Panc1 (cell line): Measurements from ENCODE around the gene ANO3. TPM values are rescaled to one million over a fixed set of nuclear protein-coding genes. Genes with fewer than 3 reads are reported as not detected.

ENCODE experiments used
- ATAC-seq: fragments of 200-7000 bp; cut with Tn5 transposase; 2 replicates; pipeline ENCODE4 v1.9.1; 2020; ENCODE audit warnings: mild to moderate bottlenecking, moderate library complexity
- BruUV-seq: library from RNA; stranded (reverse); fragments of 400-500 nt; replicated peaks from 2 replicates; lab custom pipeline; 2021; lab: Mats Ljungman, UMichigan
- CTCF ChIA-PET: fragments of 300-600 bp; sonication (Branson Sonifier 250); formaldehyde crosslinking; loops from one replicate; lab custom pipeline; 2022; ENCODE audit warnings: antibody characterized with exemption; lab: Charles Lee
- POLR2A ChIA-PET: fragments of 300-600 bp; sonication (Branson Sonifier 250); formaldehyde crosslinking; loops from one replicate; lab custom pipeline; 2022; ENCODE audit warnings: antibody characterized with exemption; lab: Charles Lee
- DNase-seq: peaks from one replicate; pipeline ENCODE4 v3.0.0-alpha.2; 2010; ENCODE audit warnings: low read depth, low spot score
- H3K27ac ChIP-seq: 2 replicates; pipeline ENCODE4 v1.5.1; 2011; ENCODE audit warnings: mild to moderate bottlenecking, low read length, inconsistent platforms
- H3K27me3 ChIP-seq: fragments of 200-500 bp; sonication (Bioruptor generic); 2 replicates; pipeline ENCODE4 v1.6.0; 2014; ENCODE audit warnings: low read length, inconsistent platforms; ENCODE audit not compliant: control insufficient read depth, insufficient read depth
- H3K36me3 ChIP-seq: fragments of 200-500 bp; sonication (Bioruptor generic); 2 replicates; pipeline ENCODE4 v1.5.1; 2014; ENCODE audit warnings: inconsistent platforms, mild to moderate bottlenecking, low read length, moderate library complexity; ENCODE audit not compliant: control insufficient read depth, insufficient read depth
- H3K4me1 ChIP-seq: 2 replicates; pipeline ENCODE4 v1.5.1; 2011; ENCODE audit warnings: inconsistent platforms, mild to moderate bottlenecking, low read length, moderate library complexity; ENCODE audit not compliant: control insufficient read depth, insufficient read depth
- H3K4me3 ChIP-seq, 2 experiments: 2 replicates each; pipeline ENCODE4 v1.5.1; 2011 to 2012; ENCODE audit warnings: low read depth in 2 of 2, low read length in 2 of 2, mild to moderate bottlenecking in 2 of 2, inconsistent platforms in 1 of 2, moderate library complexity in 1 of 2
- H3K9me3 ChIP-seq: fragments of 200-500 bp; sonication (Bioruptor generic); 2 replicates; pipeline ENCODE4 v1.5.1; 2014; ENCODE audit warnings: low read depth, mild to moderate bottlenecking, inconsistent platforms, low read length, moderate library complexity; ENCODE audit not compliant: control insufficient read depth, insufficient read depth
- POLR2AphosphoS5 ChIP-seq: IDR thresholded peaks from 2 replicates; pipeline ENCODE4 v1.6.1; 2012; ENCODE audit warnings: mild to moderate bottlenecking, low read depth, low read length, moderate library complexity
- SIN3A ChIP-seq: IDR thresholded peaks from 2 replicates; pipeline ENCODE4 v1.6.1; 2012; ENCODE audit warnings: low read depth, mild to moderate bottlenecking, low read length, moderate library complexity, borderline replicate concordance; ENCODE audit not compliant: insufficient read depth
- TCF7L2 ChIP-seq: IDR thresholded peaks from 2 replicates; pipeline ENCODE4 v1.6.1; 2011; ENCODE audit warnings: mild to moderate bottlenecking, low read depth, low read length, inconsistent platforms
- in situ Hi-C: cut with HindIII; loops from 2 replicates; pipeline ENCODE4 v1.10.0; 2016; ENCODE audit warnings: low sequenced_read_pairs, low pct_unique_long_range_greater_than_20kb
- intact Hi-C: fragments of 100-400 bp; cut with micrococcal nuclease; formaldehyde crosslinking; loops from one replicate; pipeline ENCODE4 v1.10.0; 2022; ENCODE audit not compliant: unreplicated experiment
- total RNA-seq: library from RNA; stranded (reverse); gene quantifications from one replicate; pipeline ENCODE4 v1.2.1, GENCODE V29; 2021; ENCODE audit not compliant: unreplicated experiment
- TF ChIP-seq, protein P1 (sequence below), 2 experiments: IDR thresholded peaks; 2 replicates each; pipeline ENCODE4 v1.6.1; 2011 to 2012; ENCODE audit warnings: low read depth in 2 of 2, control low read depth in 1 of 2, low read length in 1 of 2, mild to moderate bottlenecking in 1 of 2, moderate library complexity in 1 of 2; ENCODE audit not compliant: insufficient read depth in 1 of 2
- TF ChIP-seq, protein P2 (sequence below): fragments of 450-650 bp; IDR thresholded peaks from 2 replicates; pipeline ENCODE4 v1.5.1; 2017; ENCODE audit warnings: mild to moderate bottlenecking

Gene ANO3
- total RNA-seq, 1 experiment from 2014 or later = not detected

GRCh38 chr11:26457636-26458035, 125.7 kb downstream of the ANO3 start:
- TF ChIP-seq, protein P1, sequence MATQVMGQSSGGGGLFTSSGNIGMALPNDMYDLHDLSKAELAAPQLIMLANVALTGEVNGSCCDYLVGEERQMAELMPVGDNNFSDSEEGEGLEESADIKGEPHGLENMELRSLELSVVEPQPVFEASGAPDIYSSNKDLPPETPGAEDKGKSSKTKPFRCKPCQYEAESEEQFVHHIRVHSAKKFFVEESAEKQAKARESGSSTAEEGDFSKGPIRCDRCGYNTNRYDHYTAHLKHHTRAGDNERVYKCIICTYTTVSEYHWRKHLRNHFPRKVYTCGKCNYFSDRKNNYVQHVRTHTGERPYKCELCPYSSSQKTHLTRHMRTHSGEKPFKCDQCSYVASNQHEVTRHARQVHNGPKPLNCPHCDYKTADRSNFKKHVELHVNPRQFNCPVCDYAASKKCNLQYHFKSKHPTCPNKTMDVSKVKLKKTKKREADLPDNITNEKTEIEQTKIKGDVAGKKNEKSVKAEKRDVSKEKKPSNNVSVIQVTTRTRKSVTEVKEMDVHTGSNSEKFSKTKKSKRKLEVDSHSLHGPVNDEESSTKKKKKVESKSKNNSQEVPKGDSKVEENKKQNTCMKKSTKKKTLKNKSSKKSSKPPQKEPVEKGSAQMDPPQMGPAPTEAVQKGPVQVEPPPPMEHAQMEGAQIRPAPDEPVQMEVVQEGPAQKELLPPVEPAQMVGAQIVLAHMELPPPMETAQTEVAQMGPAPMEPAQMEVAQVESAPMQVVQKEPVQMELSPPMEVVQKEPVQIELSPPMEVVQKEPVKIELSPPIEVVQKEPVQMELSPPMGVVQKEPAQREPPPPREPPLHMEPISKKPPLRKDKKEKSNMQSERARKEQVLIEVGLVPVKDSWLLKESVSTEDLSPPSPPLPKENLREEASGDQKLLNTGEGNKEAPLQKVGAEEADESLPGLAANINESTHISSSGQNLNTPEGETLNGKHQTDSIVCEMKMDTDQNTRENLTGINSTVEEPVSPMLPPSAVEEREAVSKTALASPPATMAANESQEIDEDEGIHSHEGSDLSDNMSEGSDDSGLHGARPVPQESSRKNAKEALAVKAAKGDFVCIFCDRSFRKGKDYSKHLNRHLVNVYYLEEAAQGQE (IDR thresholded peaks at IDR 0.05; ENCODE audit: insufficient read depth in 1 of 2, low read depth in 2 of 2, low read length in 1 of 2) = no peak
- CTCF ChIA-PET = no interaction called here
- BruUV-seq = no TSS peak

DNA sequence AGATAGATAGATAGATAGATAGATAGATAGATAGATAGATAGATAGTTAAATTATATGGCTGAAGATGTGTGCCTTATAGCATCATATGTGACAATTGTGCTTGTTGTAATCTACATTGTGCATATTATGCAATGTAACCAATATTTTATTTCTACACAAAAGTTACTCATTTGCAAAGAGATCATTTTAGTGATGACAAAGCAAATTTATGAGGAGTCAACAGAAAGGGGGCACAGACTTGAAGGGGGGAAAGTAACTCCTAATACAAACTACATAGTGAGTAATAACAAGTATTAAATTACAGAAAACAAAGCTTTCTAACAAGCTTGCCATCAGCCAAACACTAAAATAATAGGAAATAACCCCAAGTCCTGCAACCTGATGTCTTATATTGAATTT, 133.3 kb downstream of the ANO3 start:
- H3K36me3 ChIP-seq = no peaks in the 10 kb centered on the region
- ChIA-PET POLR2A (no interaction called here), CTCF (no interaction called here)
- no peaks in the 10 kb centered on the region for H3K4me1 ChIP-seq
- BruUV-seq = no TSS peak
- TF ChIP-seq, protein P2, sequence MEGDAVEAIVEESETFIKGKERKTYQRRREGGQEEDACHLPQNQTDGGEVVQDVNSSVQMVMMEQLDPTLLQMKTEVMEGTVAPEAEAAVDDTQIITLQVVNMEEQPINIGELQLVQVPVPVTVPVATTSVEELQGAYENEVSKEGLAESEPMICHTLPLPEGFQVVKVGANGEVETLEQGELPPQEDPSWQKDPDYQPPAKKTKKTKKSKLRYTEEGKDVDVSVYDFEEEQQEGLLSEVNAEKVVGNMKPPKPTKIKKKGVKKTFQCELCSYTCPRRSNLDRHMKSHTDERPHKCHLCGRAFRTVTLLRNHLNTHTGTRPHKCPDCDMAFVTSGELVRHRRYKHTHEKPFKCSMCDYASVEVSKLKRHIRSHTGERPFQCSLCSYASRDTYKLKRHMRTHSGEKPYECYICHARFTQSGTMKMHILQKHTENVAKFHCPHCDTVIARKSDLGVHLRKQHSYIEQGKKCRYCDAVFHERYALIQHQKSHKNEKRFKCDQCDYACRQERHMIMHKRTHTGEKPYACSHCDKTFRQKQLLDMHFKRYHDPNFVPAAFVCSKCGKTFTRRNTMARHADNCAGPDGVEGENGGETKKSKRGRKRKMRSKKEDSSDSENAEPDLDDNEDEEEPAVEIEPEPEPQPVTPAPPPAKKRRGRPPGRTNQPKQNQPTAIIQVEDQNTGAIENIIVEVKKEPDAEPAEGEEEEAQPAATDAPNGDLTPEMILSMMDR = no peak
- no peak for TF ChIP-seq SIN3A
- TF ChIP-seq, protein P1 (IDR thresholded peaks at IDR 0.05; ENCODE audit: insufficient read depth in 1 of 2, low read depth in 2 of 2, low read length in 1 of 2) = no peak
- TF ChIP-seq POLR2AphosphoS5 = no peak
- TF ChIP-seq TCF7L2 = no peak
- H3K27me3 ChIP-seq = no peaks in the 10 kb centered on the region
- H3K27ac ChIP-seq = no peak overlapping the region
- intact Hi-C loops (no loop called here), in situ Hi-C loops (no loop called here)
- DNase-seq (no peak), ATAC-seq (no peak)
- no peaks in the 10 kb centered on the region for H3K9me3 ChIP-seq
- no peak overlapping the region for H3K4me3 ChIP-seq

More at GRCh38 chr11:26457636-26458035, 125.7 kb downstream of the ANO3 start:
- intact Hi-C loops = no loop called here
- H3K27ac ChIP-seq = no peak overlapping the region
- ATAC-seq (no peak), DNase-seq (no peak)
- no peaks in the 10 kb centered on the region for H3K4me1 ChIP-seq
- H3K36me3 ChIP-seq = no peaks in the 10 kb centered on the region
- no peaks in the 10 kb centered on the region for H3K9me3 ChIP-seq
- no peak overlapping the region for H3K4me3 ChIP-seq
- no peaks in the 10 kb centered on the region for H3K27me3 ChIP-seq
- POLR2A ChIA-PET = no interaction called here
- in situ Hi-C loops = no loop called here
